ENCODE data around the gene GEMIN7. TPM values are rescaled to one million over a fixed set of nuclear protein-coding genes. Genes with fewer than 3 reads are reported as not detected.

Gene GEMIN7
- total and polyA plus RNA-seq, 2 donors from 2014 or later: 17.2 to 32.2 TPM

DNA sequence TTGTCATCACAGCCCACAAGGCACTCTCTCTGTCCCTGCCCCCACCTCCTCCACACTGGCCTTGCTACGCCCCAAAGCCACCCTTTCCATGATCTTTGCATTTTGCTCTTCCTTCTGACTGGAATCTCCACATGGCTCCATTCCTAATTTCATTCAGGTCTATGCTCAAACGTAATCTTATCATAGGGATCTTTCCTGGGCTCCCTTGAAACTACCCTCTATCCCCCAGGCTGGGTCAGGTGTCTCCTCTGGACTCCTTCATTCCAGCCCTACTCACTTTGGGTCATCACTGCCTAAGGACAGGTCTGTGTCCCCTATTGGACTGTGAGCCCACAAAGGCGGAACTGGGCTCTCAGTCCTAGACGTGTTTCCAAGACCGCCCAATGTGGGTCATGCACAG, 3.1 kb downstream of the GEMIN7 start:
- no peak for FAIRE-seq
- peaks cover 0 to 14% (median 7%) of the 10 kb centered on the region in 3 donors for H3K4me1 ChIP-seq (ENCODE audit: control insufficient read depth in 2 of 3, insufficient read depth in 2 of 3, low read depth in 1 of 3, low read length in 3 of 3)
- H3K36me3 ChIP-seq (ENCODE audit: control insufficient read depth in 2 of 3, insufficient read depth in 3 of 3, low read length in 3 of 3): peaks cover 0 to 4% (median 0%) of the 10 kb centered on the region in 3 donors
- H3K4me3 ChIP-seq (ENCODE audit: low read length in 3 of 3): no peak overlapping the region
- no peak for DNase-seq
- TF ChIP-seq, protein P1, sequence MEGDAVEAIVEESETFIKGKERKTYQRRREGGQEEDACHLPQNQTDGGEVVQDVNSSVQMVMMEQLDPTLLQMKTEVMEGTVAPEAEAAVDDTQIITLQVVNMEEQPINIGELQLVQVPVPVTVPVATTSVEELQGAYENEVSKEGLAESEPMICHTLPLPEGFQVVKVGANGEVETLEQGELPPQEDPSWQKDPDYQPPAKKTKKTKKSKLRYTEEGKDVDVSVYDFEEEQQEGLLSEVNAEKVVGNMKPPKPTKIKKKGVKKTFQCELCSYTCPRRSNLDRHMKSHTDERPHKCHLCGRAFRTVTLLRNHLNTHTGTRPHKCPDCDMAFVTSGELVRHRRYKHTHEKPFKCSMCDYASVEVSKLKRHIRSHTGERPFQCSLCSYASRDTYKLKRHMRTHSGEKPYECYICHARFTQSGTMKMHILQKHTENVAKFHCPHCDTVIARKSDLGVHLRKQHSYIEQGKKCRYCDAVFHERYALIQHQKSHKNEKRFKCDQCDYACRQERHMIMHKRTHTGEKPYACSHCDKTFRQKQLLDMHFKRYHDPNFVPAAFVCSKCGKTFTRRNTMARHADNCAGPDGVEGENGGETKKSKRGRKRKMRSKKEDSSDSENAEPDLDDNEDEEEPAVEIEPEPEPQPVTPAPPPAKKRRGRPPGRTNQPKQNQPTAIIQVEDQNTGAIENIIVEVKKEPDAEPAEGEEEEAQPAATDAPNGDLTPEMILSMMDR (IDR thresholded peaks at IDR 0.05; ENCODE audit: borderline replicate concordance, extremely low read depth, insufficient read depth): no peak
- intact Hi-C loops (cut with DNase I): no loop called here
- no peak overlapping the region for H3K9ac ChIP-seq (ENCODE audit: low read length in 3 of 3)
- H3K27ac ChIP-seq (ENCODE audit: low read depth in 2 of 2, low read length in 2 of 2): no peak overlapping the region
- no peaks in the 10 kb centered on the region for H3K27me3 ChIP-seq (ENCODE audit: control insufficient read depth, insufficient read depth, low read length)
- H3K9me3 ChIP-seq (ENCODE audit: control insufficient read depth in 2 of 3, insufficient read depth in 1 of 3, low read length in 3 of 3): no peaks in the 10 kb centered on the region

DNA sequence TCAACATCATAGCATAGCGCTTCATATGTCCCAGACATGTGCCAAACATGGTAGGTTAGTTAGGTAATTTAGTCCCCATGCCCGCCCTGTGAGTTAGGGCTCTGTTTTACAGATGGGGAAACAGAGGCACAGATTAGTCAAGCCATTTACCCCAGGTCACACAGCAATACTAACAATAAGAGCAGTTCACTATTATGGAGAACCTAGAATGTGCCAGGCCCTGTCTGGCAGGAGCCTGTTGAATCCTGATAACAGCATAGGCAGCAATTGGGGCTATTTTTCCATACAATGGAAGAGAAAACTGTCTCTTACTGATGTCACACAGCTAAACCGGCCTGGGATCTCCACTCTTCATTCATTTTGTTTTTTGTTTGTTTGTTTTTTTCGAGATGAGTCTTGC, 7.4 kb downstream of the GEMIN7 start:
- Histone ChIP-seq H3K9me3 (ENCODE audit: control insufficient read depth in 2 of 3, insufficient read depth in 1 of 3, low read length in 3 of 3) (no peaks in the 10 kb centered on the region), H3K9ac (ENCODE audit: low read length in 3 of 3) (no peak overlapping the region), H3K27ac (ENCODE audit: low read depth in 2 of 2, low read length in 2 of 2) (no peak overlapping the region), H3K36me3 (ENCODE audit: control insufficient read depth in 2 of 3, insufficient read depth in 3 of 3, low read length in 3 of 3) (peaks cover 0 to 7% (median 4%) of the 10 kb centered on the region in 3 donors), H3K4me3 (ENCODE audit: low read length in 3 of 3) (no peak overlapping the region), H3K27me3 (ENCODE audit: control insufficient read depth, insufficient read depth, low read length) (no peaks in the 10 kb centered on the region), H3K4me1 (ENCODE audit: control insufficient read depth in 2 of 3, insufficient read depth in 2 of 3, low read depth in 1 of 3, low read length in 3 of 3) (peaks cover 0 to 8% (median 7%) of the 10 kb centered on the region in 3 donors)
- TF ChIP-seq, protein P1 (IDR thresholded peaks at IDR 0.05; ENCODE audit: borderline replicate concordance, extremely low read depth, insufficient read depth): no peak
- intact Hi-C loops (cut with DNase I): no loop called here
- DNase-seq (no peak), FAIRE-seq (no peak)

DNA sequence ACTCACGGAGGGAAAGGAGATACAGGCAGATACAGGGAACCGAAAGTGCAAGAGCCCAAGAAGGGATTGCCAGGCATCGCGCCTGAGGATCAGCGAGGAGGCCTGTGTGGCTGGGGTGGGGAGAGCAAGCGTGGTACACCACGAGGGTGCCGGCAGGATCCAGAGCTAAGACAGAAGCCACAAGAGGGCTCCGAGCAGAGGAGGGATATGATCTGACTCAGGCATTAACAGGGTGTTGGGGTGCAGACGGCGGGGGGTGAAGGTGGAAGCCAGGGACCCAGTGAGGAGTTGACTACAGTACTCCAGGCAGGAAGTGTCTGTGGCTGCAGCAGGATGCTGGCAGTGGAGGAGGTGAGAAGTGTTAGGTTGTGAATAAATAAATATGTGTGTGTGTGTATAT, 8.5 kb downstream of the GEMIN7 start:
- H3K27me3 ChIP-seq (ENCODE audit: control insufficient read depth, insufficient read depth, low read length): no peaks in the 10 kb centered on the region
- H3K9me3 ChIP-seq (ENCODE audit: control insufficient read depth in 2 of 3, insufficient read depth in 1 of 3, low read length in 3 of 3): no peaks in the 10 kb centered on the region
- peaks cover 0 to 7% (median 4%) of the 10 kb centered on the region in 3 donors for H3K36me3 ChIP-seq (ENCODE audit: control insufficient read depth in 2 of 3, insufficient read depth in 3 of 3, low read length in 3 of 3)
- H3K4me3 ChIP-seq (ENCODE audit: low read length in 3 of 3): no peak overlapping the region
- H3K27ac ChIP-seq (ENCODE audit: low read depth in 2 of 2, low read length in 2 of 2): no peak overlapping the region
- no peak overlapping the region for H3K9ac ChIP-seq (ENCODE audit: low read length in 3 of 3)
- H3K4me1 ChIP-seq (ENCODE audit: control insufficient read depth in 2 of 3, insufficient read depth in 2 of 3, low read depth in 1 of 3, low read length in 3 of 3): peaks cover 0 to 8% (median 7%) of the 10 kb centered on the region in 3 donors
- TF ChIP-seq, protein P1 (IDR thresholded peaks at IDR 0.05; ENCODE audit: borderline replicate concordance, extremely low read depth, insufficient read depth): no peak
- FAIRE-seq (no peak), DNase-seq (no peak)
- intact Hi-C loops (cut with DNase I): no loop called here

DNA sequence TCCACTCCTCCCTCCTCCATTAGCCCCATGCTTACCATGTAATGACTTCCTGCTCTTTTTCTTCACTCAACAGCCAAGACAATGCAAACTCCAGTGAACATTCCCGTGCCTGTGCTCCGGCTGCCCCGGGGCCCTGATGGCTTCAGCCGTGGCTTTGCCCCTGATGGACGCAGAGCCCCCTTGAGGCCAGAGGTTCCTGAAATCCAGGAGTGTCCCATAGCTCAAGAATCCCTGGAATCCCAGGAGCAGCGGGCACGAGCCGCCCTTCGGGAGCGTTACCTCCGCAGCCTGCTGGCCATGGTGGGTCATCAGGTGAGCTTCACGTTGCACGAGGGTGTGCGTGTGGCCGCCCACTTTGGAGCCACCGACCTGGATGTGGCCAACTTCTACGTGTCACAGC, 11.0 kb downstream of the GEMIN7 start:
- Histone ChIP-seq H3K4me1 (ENCODE audit: control insufficient read depth in 2 of 3, insufficient read depth in 2 of 3, low read depth in 1 of 3, low read length in 3 of 3) (peaks cover 2 to 21% (median 20%) of the 10 kb centered on the region in 3 donors), H3K9me3 (ENCODE audit: control insufficient read depth in 2 of 3, insufficient read depth in 1 of 3, low read length in 3 of 3) (no peaks in the 10 kb centered on the region), H3K27me3 (ENCODE audit: control insufficient read depth, insufficient read depth, low read length) (no peaks in the 10 kb centered on the region), H3K4me3 (ENCODE audit: low read length in 3 of 3) (no peak overlapping the region), H3K9ac (ENCODE audit: low read length in 3 of 3) (no peak overlapping the region), H3K36me3 (ENCODE audit: control insufficient read depth in 2 of 3, insufficient read depth in 3 of 3, low read length in 3 of 3) (peaks cover 0 to 7% (median 4%) of the 10 kb centered on the region in 3 donors), H3K27ac (ENCODE audit: low read depth in 2 of 2, low read length in 2 of 2) (no peak overlapping the region)
- TF ChIP-seq, protein P1 (IDR thresholded peaks at IDR 0.05; ENCODE audit: borderline replicate concordance, extremely low read depth, insufficient read depth): no peak
- intact Hi-C loops (cut with DNase I): no loop called here
- no peak for DNase-seq
- FAIRE-seq: no peak
